KMS-11 (cell line): Measurements from ENCODE around the gene ARHGEF40.

Experiments
- H2AFZ ChIP-seq: fragments of 200-600 bp; sonication (generic); 2 replicates; pipeline ENCODE4 v1.6.1; 2016; ENCODE audit warnings: antibody characterized with exemption, mixed run types, low read depth
- H3K27ac ChIP-seq: fragments of 200-600 bp; sonication (generic); 2 replicates; pipeline ENCODE4 v1.6.1; 2016; ENCODE audit warnings: mild to moderate bottlenecking, mixed run types
- H3K27me3 ChIP-seq: fragments of 200-600 bp; sonication (generic); 2 replicates; pipeline ENCODE4 v1.6.1; 2017; ENCODE audit warnings: mild to moderate bottlenecking, low read depth, mixed run types, moderate library complexity; ENCODE audit not compliant: insufficient read depth
- H3K36me3 ChIP-seq: fragments of 200-600 bp; sonication (generic); 2 replicates; pipeline ENCODE4 v1.6.1; 2017; ENCODE audit warnings: mild to moderate bottlenecking, mixed run types; ENCODE audit not compliant: insufficient read depth
- H3K4me1 ChIP-seq: fragments of 200-600 bp; sonication (generic); 2 replicates; pipeline ENCODE4 v1.6.1; 2016; ENCODE audit warnings: mild to moderate bottlenecking, low read depth, mixed run types; ENCODE audit not compliant: poor library complexity, severe bottlenecking
- H3K4me2 ChIP-seq: fragments of 200-600 bp; sonication (generic); 2 replicates; pipeline ENCODE4 v1.7.0; 2016; ENCODE audit warnings: mild to moderate bottlenecking, mixed run types
- H3K4me3 ChIP-seq: fragments of 200-600 bp; sonication (generic); IDR thresholded peaks from 2 replicates; pipeline ENCODE4 v1.6.1; 2017; ENCODE audit warnings: low read depth, low read length, mixed read lengths; ENCODE audit not compliant: insufficient read depth
- H3K79me2 ChIP-seq: fragments of 200-600 bp; sonication (generic); 2 replicates; pipeline ENCODE4 v1.6.1; 2016; ENCODE audit warnings: low read depth, mixed run types; ENCODE audit not compliant: insufficient read depth
- H3K9ac ChIP-seq: fragments of 200-600 bp; sonication (generic); 2 replicates; pipeline ENCODE4 v1.6.1; 2016; ENCODE audit warnings: mild to moderate bottlenecking, mixed run types
- H4K20me1 ChIP-seq: fragments of 200-600 bp; sonication (generic); 2 replicates; pipeline ENCODE4 v1.6.1; 2016; ENCODE audit warnings: mild to moderate bottlenecking, mixed run types; ENCODE audit not compliant: insufficient read depth
- CTCF ChIP-seq: fragments of 200-600 bp; sonication (generic); conservative IDR thresholded peaks from 2 replicates; pipeline ENCODE4 v1.6.1; 2017; ENCODE audit warnings: low read depth, mild to moderate bottlenecking, antibody characterized with exemption, low read length, moderate library complexity, mixed read lengths

Gene ARHGEF40

GRCh38 chr14:21060614-21061346, 9.3 kb upstream of the ARHGEF40 start:
- TF ChIP-seq CTCF: no peak

GRCh38 chr14:21061347-21061668, 8.8 kb upstream of the ARHGEF40 start:
- Histone ChIP-seq H3K4me3 (no peak overlapping the region), H3K27me3 (no peaks in the 10 kb centered on the region), H3K4me1 (no peaks in the 10 kb centered on the region), H3K36me3 (no peaks in the 10 kb centered on the region), H3K79me2 (no peaks in the 10 kb centered on the region), H3K4me2 (no peak overlapping the region), H2AFZ (no peak overlapping the region), H3K9ac (no peak overlapping the region), H4K20me1 (no peaks in the 10 kb centered on the region), H3K27ac (no peak overlapping the region)
- TF ChIP-seq CTCF: no peak

More at GRCh38 chr14:21060614-21061346, 9.3 kb upstream of the ARHGEF40 start:
- Histone ChIP-seq H3K9ac (no peak overlapping the region), H3K4me2 (no peak overlapping the region), H3K4me3 (no peak overlapping the region), H3K27me3 (no peaks in the 10 kb centered on the region), H2AFZ (no peak overlapping the region), H3K36me3 (no peaks in the 10 kb centered on the region), H3K27ac (no peak overlapping the region), H3K79me2 (no peaks in the 10 kb centered on the region), H4K20me1 (no peaks in the 10 kb centered on the region), H3K4me1 (no peaks in the 10 kb centered on the region)

- no peak overlapping the region for H3K9ac ChIP-seq
- no peak overlapping the region for H2AFZ ChIP-seq
- no peak overlapping the region for H3K4me3 ChIP-seq
- H3K4me2 ChIP-seq: no peak overlapping the region
- H3K4me1 ChIP-seq: peaks cover 5% of the 10 kb centered on the region
- H4K20me1 ChIP-seq: no peaks in the 10 kb centered on the region
- no peak for TF ChIP-seq CTCF
- H3K79me2 ChIP-seq: no peaks in the 10 kb centered on the region
- no peak overlapping the region for H3K27ac ChIP-seq
- no peaks in the 10 kb centered on the region for H3K27me3 ChIP-seq
- H3K36me3 ChIP-seq: no peaks in the 10 kb centered on the region
Observed at GRCh38 chr14:21063479-21063878, 6.6 kb upstream of the ARHGEF40 start.

GRCh38 chr14:21066882-21067502, 3.1 kb upstream of the ARHGEF40 start:
- no peak overlapping the region for H3K4me2 ChIP-seq
- H3K36me3 ChIP-seq: no peaks in the 10 kb centered on the region
- no peaks in the 10 kb centered on the region for H3K79me2 ChIP-seq
- H4K20me1 ChIP-seq: no peaks in the 10 kb centered on the region
- H3K4me1 ChIP-seq: peaks cover 9% of the 10 kb centered on the region
- no peak overlapping the region for H3K4me3 ChIP-seq
- H3K9ac ChIP-seq: no peak overlapping the region
- no peak overlapping the region for H2AFZ ChIP-seq
- no peaks in the 10 kb centered on the region for H3K27me3 ChIP-seq
- no peak overlapping the region for H3K27ac ChIP-seq
- no peak for TF ChIP-seq CTCF
